Fibroblast of the aortic adventitia (primary cell): ENCODE results near the gene MED20. TPM values are rescaled to one million over a fixed set of nuclear protein-coding genes. Genes with fewer than 3 reads are reported as not detected.

ENCODE experiments used
- DNase-seq: peaks from one replicate; pipeline ENCODE4 v3.0.0-alpha.2; 2010; ENCODE audit warnings: low read depth
- H3K4me3 ChIP-seq: 2 replicates; pipeline ENCODE4 v1.5.1; 2011; ENCODE audit warnings: low read depth, mild to moderate bottlenecking, control low read depth, low read length, moderate library complexity
- total RNA-seq: library from RNA; depleted of rRNA; stranded (reverse); fragments of >200 nt; gene quantifications from 2 replicates; pipeline ENCODE4 v1.2.3, GENCODE V29; 2012; ENCODE audit warnings: low replicate concordance
- TF ChIP-seq, protein P1 (sequence below): IDR thresholded peaks from 2 replicates; pipeline ENCODE4 v1.5.1; 2011; ENCODE audit warnings: mild to moderate bottlenecking, low read length, control low read depth, inconsistent platforms; ENCODE audit not compliant: insufficient read depth

Gene MED20
- total RNA-seq: 29.9 and 36.6 TPM in 2 replicates

GRCh38 chr6:41920921-41921711 is at the start of gene MED20, which contains the start of gene BYSL:
Gene MED20, minus strand, starts transcription at chr6:41921139. Its CDS starts 121 bp downstream, at chr6:41921018.
Gene BYSL, plus strand, starts transcription at chr6:41921499. Its CDS starts 64 bp downstream, at chr6:41921563.
- H3K4me3 ChIP-seq: peak within 1 kb of the TSS; percentile 100
- DNase-seq: peak; percentile 94
- TF ChIP-seq, protein P1, sequence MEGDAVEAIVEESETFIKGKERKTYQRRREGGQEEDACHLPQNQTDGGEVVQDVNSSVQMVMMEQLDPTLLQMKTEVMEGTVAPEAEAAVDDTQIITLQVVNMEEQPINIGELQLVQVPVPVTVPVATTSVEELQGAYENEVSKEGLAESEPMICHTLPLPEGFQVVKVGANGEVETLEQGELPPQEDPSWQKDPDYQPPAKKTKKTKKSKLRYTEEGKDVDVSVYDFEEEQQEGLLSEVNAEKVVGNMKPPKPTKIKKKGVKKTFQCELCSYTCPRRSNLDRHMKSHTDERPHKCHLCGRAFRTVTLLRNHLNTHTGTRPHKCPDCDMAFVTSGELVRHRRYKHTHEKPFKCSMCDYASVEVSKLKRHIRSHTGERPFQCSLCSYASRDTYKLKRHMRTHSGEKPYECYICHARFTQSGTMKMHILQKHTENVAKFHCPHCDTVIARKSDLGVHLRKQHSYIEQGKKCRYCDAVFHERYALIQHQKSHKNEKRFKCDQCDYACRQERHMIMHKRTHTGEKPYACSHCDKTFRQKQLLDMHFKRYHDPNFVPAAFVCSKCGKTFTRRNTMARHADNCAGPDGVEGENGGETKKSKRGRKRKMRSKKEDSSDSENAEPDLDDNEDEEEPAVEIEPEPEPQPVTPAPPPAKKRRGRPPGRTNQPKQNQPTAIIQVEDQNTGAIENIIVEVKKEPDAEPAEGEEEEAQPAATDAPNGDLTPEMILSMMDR: peak; percentile 95

DNA sequence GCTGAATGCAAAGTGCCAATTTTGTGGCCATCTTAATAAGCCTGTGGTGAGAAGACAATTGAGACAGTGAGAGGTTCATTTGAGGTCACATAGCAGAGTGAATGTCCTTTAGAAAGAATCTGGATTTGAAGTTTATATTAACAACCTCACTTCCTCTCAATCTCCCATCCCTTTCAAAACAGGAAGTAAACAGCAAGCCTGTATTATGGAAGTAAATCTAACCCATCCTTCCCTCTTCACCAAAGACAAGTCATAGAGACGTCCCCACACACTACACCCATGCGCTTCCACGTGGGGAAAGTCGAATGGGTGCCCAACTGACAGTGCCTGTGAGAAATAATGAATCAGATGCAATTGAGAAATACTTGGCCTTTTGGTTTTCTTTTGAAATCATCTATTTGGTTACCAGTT is 49.5 kb upstream of the MED20 start:
- TF ChIP-seq, protein P1: no peak
- no peak overlapping the region for H3K4me3 ChIP-seq
- DNase-seq: peak; percentile 44

DNA sequence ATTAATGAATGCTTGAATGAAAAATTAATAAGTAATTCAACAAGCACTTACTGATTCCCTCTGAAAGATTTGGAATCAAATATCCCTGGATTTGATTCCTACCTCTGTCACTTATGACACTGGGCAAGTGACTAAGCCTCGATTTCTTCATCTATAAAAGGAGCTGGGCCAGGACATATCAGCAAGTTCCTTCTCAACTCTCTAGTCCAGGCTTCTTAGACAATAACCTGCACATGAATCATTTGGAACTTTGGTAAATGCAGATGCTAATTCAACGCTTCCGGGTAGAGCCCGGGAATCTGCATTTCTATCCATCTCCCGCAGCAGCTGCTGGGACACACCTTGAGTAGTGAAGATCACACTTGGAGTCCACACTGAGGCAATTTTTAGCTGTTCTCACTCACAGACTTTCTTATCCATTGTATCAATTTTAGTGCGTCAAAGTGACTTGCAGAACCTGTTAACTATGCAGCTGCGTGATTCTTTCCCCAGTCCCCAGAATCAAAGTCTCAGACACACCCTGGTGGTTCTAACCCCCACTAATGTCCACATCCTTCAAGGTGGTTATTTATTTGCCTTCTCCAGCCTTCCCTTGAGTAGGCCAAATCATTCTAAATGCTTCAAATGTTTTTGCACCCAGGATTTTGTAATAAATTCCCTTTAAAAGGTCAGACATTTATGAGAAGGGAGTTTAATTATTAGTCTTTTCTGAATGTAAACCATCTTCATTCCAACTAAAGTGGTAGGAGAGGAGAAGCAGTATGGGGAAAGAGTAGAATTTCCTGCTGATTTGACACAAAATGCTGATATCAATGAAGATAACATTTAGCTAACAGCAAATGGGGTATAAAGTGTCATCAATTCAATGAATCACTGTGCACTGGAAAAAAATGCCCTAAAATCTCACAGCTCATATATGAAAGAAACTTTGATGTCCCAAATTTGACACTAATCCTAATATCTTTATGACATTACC is 46.7 kb upstream of the MED20 start:
- TF ChIP-seq, protein P1: no peak
- peak; percentile 46 for DNase-seq
- H3K4me3 ChIP-seq: no peak overlapping the region

GRCh38 chr6:41966961-41967311 is 46.0 kb upstream of the MED20 start:
- DNase-seq: peak; percentile 57
- TF ChIP-seq, protein P1: no peak
- H3K4me3 ChIP-seq: no peak overlapping the region

DNA sequence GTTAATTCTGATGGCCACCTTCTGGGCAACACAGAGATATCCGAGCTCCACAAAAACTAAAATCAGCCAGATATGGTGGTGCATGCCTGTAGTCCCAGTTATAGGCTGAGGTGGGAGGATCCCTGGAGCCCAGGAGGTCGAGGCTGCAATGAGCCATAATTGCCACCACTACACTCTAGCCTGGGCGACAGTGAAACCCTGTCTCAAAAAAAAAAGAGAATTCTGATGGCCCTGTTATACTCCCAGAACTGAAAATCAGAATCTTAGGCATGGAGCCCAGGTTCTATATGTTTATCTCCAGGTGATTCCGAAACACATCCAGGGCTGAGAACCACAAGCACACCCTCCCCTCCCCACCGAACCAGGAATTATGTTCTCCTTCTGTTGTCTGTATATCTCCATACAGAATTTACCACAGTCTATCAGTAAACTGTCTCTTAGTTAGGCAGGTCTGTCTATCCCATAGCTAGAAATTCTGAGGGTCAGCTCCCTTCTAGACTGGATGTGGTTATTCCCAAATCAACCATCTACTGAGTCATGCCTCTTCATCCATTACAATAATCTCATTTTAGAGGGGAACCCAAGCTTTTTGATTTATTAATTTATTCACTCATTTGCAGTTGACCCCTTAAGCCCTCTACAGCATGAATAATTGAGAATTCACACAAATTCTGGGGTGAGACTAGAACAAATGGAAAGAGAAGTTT is 45.4 kb upstream of the MED20 start:
- TF ChIP-seq, protein P1: no peak
- peak; percentile 4 for DNase-seq

More for the DNA sequence above, 45.4 kb upstream of the MED20 start:
- no peak overlapping the region for H3K4me3 ChIP-seq
